ENCODE measurements around the gene IL1B. TPM values are rescaled to one million over a fixed set of nuclear protein-coding genes. Genes with fewer than 3 reads are reported as not detected.

The IL1B gene
- total and polyA plus RNA-seq, 4 donors = 0.25 to 3.1 (median 0.76) TPM

DNA sequence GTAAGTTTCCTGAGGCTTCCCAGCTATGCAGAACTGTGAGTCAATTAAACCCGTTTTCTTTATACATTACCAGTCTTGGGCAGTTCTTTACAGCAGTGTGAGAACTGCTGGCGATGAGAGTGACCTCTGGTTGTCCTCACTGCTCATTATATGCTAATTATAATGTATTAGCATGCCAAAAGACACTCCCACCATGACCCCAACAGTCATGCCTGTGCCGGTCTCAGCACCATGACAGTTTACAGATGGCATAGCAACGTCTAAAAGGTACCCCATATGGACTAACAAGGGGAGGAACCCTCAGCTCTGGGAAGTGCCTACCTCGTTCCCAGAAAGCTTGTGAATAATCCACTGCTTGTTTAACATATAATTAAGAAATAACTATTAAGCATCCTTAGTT is 44.2 kb downstream of the IL1B start:
- no peak overlapping the region for H3K4me3 ChIP-seq (ENCODE audit: low read depth in 1 of 3, low read length in 3 of 3)

GRCh38 chr2:112791693-112792230 is 44.8 kb downstream of the IL1B start:
- Histone ChIP-seq H3K4me3 (ENCODE audit: low read depth in 1 of 3, low read length in 3 of 3) (no peak overlapping the region), H3K4me1 (ENCODE audit: control insufficient read depth in 4 of 4, insufficient read depth in 4 of 4, low read length in 3 of 4) (peaks cover 0 to 2% (median 0%) of the 10 kb centered on the region in 4 donors), H3K27me3 (ENCODE audit: control insufficient read depth in 4 of 4, insufficient read depth in 4 of 4, low read length in 3 of 4) (no peaks in the 10 kb centered on the region), H3K36me3 (ENCODE audit: control insufficient read depth in 4 of 4, insufficient read depth in 3 of 4, low read depth in 1 of 4, low read length in 3 of 4) (no peaks in the 10 kb centered on the region), H3K9ac (ENCODE audit: low read depth in 1 of 2, low read length in 2 of 2) (no peak overlapping the region), H3K9me3 (ENCODE audit: control insufficient read depth in 4 of 4, low read length in 3 of 4) (no peaks in the 10 kb centered on the region), H3K27ac (ENCODE audit: low read depth in 1 of 2, low read length in 2 of 2) (no peak overlapping the region)
- DNase-seq (ENCODE audit: low spot score) = no peak
- over 99% methylated on average over 3 of the region's 3 CpGs for WGBS
- TF ChIP-seq FOXA2 (IDR thresholded peaks at IDR 0.05) (no peak), ATF3 (IDR thresholded peaks at IDR 0.05) (no peak), TAF1 (conservative IDR thresholded peaks at IDR 0.05) (no peak)
- TF ChIP-seq, protein P1, sequence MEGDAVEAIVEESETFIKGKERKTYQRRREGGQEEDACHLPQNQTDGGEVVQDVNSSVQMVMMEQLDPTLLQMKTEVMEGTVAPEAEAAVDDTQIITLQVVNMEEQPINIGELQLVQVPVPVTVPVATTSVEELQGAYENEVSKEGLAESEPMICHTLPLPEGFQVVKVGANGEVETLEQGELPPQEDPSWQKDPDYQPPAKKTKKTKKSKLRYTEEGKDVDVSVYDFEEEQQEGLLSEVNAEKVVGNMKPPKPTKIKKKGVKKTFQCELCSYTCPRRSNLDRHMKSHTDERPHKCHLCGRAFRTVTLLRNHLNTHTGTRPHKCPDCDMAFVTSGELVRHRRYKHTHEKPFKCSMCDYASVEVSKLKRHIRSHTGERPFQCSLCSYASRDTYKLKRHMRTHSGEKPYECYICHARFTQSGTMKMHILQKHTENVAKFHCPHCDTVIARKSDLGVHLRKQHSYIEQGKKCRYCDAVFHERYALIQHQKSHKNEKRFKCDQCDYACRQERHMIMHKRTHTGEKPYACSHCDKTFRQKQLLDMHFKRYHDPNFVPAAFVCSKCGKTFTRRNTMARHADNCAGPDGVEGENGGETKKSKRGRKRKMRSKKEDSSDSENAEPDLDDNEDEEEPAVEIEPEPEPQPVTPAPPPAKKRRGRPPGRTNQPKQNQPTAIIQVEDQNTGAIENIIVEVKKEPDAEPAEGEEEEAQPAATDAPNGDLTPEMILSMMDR (IDR thresholded peaks at IDR 0.05; ENCODE audit: low read depth, low read length, missing input control) = no peak

More for the DNA sequence above, 44.2 kb downstream of the IL1B start:
- H3K9me3 ChIP-seq (ENCODE audit: control insufficient read depth in 4 of 4, low read length in 3 of 4) = no peaks in the 10 kb centered on the region
- no peak overlapping the region for H3K9ac ChIP-seq (ENCODE audit: low read depth in 1 of 2, low read length in 2 of 2)
- no peaks in the 10 kb centered on the region for H3K27me3 ChIP-seq (ENCODE audit: control insufficient read depth in 4 of 4, insufficient read depth in 4 of 4, low read length in 3 of 4)
- WGBS = 92% methylated on average over 5 of the region's 5 CpGs
- no peak for TF ChIP-seq YY1 (IDR thresholded peaks at IDR 0.05)
- no peak for TF ChIP-seq HNF4A (conservative IDR thresholded peaks at IDR 0.05)
- TF ChIP-seq RXRA (IDR thresholded peaks at IDR 0.05) = no peak
- TF ChIP-seq, protein P1 (IDR thresholded peaks at IDR 0.05; ENCODE audit: low read depth, low read length, missing input control) = no peak
- TF ChIP-seq, protein P2, sequence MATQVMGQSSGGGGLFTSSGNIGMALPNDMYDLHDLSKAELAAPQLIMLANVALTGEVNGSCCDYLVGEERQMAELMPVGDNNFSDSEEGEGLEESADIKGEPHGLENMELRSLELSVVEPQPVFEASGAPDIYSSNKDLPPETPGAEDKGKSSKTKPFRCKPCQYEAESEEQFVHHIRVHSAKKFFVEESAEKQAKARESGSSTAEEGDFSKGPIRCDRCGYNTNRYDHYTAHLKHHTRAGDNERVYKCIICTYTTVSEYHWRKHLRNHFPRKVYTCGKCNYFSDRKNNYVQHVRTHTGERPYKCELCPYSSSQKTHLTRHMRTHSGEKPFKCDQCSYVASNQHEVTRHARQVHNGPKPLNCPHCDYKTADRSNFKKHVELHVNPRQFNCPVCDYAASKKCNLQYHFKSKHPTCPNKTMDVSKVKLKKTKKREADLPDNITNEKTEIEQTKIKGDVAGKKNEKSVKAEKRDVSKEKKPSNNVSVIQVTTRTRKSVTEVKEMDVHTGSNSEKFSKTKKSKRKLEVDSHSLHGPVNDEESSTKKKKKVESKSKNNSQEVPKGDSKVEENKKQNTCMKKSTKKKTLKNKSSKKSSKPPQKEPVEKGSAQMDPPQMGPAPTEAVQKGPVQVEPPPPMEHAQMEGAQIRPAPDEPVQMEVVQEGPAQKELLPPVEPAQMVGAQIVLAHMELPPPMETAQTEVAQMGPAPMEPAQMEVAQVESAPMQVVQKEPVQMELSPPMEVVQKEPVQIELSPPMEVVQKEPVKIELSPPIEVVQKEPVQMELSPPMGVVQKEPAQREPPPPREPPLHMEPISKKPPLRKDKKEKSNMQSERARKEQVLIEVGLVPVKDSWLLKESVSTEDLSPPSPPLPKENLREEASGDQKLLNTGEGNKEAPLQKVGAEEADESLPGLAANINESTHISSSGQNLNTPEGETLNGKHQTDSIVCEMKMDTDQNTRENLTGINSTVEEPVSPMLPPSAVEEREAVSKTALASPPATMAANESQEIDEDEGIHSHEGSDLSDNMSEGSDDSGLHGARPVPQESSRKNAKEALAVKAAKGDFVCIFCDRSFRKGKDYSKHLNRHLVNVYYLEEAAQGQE (IDR thresholded peaks at IDR 0.05) = no peak
- no peak for TF ChIP-seq HNF4G (IDR thresholded peaks at IDR 0.05)
- TF ChIP-seq FOXA2 (IDR thresholded peaks at IDR 0.05) = no peak
- no peak for TF ChIP-seq RAD21 (IDR thresholded peaks at IDR 0.05)
- TF ChIP-seq FOXA1 (IDR thresholded peaks at IDR 0.05) = no peak
- TF ChIP-seq TAF1 (conservative IDR thresholded peaks at IDR 0.05) = no peak
- no peak for TF ChIP-seq JUND (IDR thresholded peaks at IDR 0.05)
- no peaks in the 10 kb centered on the region for H3K36me3 ChIP-seq (ENCODE audit: control insufficient read depth in 4 of 4, insufficient read depth in 3 of 4, low read depth in 1 of 4, low read length in 3 of 4)
- H3K4me1 ChIP-seq (ENCODE audit: control insufficient read depth in 4 of 4, insufficient read depth in 4 of 4, low read length in 3 of 4) = peaks cover 0 to 2% (median 0%) of the 10 kb centered on the region in 4 donors
- no peak overlapping the region for H3K27ac ChIP-seq (ENCODE audit: low read depth in 1 of 2, low read length in 2 of 2)
- DNase-seq (ENCODE audit: low spot score) = no peak
